HG03378 (cell line): ENCODE results near the gene SPECC1.

Experiments used
- ATAC-seq: cut with Tn5 transposase; IDR thresholded peaks from one replicate; pipeline ENCODE4 v1.9.1; 2021; ENCODE audit warnings: mild to moderate bottlenecking, moderate library complexity; ENCODE audit not compliant: unreplicated experiment

The SPECC1 gene

DNA sequence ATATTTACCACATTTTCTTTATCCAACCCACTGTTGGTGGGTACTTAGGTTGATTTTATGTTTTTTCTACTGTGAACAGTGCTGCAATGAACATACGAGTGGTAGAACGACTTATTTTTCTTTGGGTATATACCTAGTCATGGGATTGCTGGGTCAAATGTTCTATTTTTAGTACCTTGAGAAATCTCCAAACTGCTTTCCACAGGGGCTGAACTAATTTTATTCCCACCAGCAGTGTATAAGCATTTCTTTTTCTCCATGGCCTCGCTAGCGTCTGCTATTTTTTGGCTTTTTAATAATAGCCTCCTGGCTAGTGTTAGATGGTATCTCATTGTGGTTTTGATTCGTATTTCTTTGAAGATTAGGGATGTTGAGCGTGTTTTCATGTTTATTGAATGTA lies 255.8 kb downstream of the SPECC1 start:
- ATAC-seq, result no peak

DNA sequence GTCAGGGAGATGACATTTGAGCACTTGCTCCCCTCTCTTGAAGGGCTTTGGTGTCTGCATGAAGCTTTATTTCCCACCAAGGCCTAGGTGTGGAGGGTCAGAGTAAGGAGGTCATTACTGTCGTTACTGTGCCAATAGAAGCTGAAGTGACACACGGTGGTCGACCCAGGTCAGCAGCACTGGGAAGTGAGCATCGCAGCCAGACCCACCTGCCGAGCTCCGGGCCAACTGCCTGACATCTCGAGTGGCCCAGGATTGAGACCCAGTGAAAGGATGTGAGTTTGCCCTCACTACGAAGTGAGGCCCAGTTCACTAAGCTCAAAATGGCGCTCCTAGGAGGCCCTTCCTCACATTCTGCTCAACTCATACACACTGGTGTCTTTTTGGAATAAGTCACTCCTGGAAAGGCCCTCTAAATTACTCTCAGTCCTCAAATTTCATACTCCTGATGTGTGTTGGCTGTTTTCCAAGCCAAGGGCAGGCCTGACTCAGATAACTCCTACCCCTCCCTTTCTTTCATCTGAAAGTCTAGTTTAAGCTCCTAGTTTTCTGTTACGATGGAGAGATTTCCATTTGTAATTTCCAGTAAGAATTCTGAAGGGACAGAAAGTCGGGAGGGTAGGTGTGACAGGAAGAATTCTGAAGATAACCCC lies 257.8 kb downstream of the SPECC1 start:
- no peak for ATAC-seq

DNA sequence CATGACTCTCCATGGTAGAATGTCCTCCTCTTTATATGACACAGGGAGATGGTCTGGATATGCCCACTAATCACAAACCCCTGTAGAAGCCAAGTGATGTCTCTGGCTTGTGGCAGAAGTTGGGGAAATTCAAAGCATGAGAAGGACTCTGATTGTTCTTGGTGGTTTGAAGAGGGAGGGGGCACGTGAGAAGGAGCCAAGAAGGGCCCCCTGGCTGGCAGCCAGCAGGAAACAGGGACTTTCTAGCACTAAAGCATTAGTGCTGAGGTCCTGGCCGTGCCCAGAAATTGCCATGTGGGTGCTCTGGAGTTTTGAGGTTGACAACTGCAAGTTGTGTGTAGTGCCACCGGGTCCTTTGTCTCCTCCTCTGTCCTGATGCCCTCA lies 258.3 kb downstream of the SPECC1 start:
- no peak for ATAC-seq

DNA sequence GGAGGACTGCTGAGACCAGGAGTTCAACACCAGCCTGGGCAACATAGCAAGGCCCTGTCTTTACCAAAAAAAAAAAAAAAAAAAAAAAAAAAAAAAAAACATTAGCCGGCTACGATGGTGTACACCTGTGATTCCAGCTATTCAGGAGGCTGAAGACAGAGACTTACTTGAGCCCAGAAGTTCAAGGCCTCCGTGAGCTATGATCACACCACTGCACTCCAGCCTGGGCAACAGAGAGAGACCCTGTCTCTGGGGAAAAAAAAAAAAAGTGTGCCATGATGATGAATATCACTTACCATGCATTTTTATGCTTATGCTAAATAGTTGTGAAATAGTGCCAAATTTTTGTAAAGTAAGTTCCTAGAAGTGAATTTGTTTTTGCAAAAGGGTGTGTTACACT lies 261.2 kb downstream of the SPECC1 start:
- no peak for ATAC-seq

DNA sequence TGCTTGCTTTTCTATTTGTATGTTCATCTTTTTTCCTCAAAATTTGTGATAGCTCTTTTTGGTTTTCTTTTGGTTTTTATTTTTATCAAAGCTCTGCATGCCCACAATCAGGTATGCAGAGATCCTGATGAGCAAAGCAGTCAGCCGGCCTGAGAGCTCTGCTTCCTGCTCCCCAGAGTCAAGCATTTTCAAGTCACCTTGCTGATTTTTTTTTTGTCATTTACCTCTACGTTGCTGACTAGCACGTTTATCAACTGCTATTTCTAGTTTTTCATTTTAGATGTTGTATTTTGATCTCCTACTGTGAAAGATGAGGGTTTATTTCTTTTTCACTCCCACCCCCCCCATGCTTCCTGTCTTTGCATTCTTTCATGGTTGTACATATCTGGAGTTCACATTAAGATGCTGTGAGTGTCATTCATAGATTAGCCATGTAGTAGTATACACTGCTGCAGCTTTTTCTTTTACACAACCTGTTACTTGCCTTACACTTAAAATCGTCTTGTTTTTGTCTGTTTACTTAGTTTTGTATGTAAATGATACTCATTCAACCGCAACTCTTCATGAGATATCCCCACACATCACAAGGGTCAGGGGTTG lies 262.0 kb downstream of the SPECC1 start:
- ATAC-seq, result no peak

DNA sequence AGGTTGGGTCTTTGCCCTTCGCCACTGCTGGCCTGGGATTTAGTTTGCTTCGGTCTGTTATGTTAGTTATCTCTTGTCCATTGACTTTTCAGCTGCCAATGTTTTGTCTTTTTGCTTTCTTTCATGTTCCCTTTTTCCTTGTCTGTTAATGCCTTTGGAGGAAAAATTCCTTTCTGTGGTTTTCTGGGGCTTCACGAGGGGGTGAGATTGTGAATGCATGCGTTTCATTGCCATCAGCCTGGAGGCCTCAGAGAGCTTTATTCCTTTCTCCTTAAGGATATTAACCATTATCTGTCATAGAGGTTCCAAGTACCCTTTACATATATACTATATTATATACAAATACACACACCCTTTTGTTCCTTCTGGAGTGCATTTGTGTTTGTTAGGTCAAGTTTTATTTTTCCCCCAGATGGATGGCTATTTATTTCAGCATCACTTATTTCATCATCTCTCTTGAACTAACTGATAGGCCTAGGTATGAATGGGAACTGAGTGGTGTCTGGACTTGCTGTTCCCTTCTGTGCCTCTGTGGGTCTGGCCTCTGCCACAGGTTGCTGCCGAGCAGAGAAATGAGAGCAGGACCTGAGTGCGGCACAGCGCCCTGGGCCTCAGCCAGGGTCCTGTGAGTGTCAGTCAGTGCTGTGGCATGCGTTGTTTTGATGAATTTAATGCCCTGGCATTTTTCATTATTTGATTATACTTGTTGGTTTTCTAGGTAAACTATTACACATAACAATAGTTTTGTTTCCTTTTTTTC lies 264.8 kb downstream of the SPECC1 start:
- ATAC-seq, result no peak

GRCh38 chr17:20275653-20276052 lies 266.5 kb downstream of the SPECC1 start:
- no peak for ATAC-seq

- no peak for ATAC-seq
Measured at GRCh38 chr17:20276421-20276820, 267.3 kb downstream of the SPECC1 start.

GRCh38 chr17:20278805-20279204 lies 269.6 kb downstream of the SPECC1 start:
- ATAC-seq, result no peak

DNA sequence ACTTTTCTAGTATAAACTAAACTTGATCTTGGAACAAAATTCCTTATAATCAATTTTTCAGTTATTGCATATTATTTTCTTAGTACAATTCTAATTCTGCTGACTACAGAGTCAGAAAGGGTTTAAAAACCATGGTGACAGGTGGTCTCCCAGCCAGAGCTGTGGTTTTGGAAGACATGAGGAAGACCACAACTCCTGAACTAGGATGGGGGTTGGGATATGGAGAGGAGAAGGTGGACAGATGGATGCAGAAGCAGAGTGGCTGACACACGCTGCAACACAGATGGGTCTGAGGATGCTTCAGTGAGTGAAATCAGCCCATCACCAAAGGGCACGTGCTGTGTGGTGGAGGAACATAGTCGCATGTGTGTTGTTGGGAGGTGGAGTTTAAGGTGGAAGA lies 270.5 kb downstream of the SPECC1 start:
- no peak for ATAC-seq

- ATAC-seq, result no peak
Measured at GRCh38 chr17:20280051-20280450, 270.9 kb downstream of the SPECC1 start.

DNA sequence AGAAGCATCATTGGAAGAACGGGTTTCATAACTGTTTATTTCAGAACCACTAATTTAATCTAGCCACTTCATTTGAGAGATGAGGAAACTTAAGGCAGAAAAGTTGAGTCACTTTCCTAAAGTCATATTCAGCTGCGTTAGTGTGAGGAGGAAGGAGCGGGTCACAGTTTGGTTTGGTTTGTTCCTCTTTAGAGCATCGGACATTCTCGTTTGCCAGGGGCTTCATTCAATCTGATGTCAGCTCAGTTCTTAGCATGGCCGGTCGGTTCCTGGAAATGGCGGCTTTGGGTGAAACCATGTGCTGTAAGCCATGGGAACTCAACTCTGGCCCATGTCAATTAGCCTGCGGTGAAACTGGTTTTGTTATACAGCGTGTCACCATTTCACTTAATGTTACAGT lies 271.7 kb downstream of the SPECC1 start:
- ATAC-seq, result no peak

GRCh38 chr17:20281860-20282259 lies 272.7 kb downstream of the SPECC1 start:
- no peak for ATAC-seq

GRCh38 chr17:20282526-20283308 lies 273.6 kb downstream of the SPECC1 start:
- ATAC-seq, result no peak

DNA sequence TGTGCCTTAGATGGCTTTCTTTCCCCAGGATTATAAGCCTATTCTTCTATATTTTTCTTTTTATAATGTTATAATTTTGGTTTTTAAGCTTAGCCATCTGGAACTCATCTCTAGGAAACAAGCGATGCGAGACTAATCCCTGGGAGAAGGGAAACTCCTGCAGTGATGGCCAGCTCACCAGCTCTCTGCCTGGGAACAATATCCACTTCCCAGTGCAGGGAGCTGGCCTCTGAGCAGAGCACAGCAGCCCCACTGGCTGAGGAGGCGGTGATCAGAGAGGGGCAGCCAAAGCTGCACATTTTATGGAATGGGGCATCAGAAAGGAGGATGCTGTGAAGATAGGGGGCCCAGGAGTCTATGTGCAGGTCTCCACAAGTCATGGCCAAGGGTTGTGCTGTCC lies 274.9 kb downstream of the SPECC1 start:
- no peak for ATAC-seq

- ATAC-seq, result no peak
Measured at GRCh38 chr17:20284570-20285295, 275.6 kb downstream of the SPECC1 start.

DNA sequence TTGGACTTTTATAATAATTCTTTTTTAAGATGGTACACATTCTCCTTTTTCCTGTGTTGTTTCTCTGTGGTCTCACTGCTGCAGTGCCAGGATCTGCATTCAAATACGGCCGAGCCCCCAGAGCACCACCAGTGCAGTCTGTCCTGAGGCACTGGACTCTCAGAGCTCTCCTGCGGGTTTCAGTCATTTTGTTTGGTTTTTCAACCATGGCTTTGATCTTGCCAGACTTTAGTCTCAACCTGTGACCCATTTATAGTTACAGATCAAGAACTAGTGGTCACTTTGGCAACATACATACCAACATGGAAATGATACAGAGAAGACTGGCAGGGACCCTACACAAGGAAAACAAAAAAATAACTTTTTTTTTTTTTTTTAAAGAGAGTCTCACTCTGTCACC lies 280.8 kb downstream of the SPECC1 start:
- ATAC-seq, result no peak

DNA sequence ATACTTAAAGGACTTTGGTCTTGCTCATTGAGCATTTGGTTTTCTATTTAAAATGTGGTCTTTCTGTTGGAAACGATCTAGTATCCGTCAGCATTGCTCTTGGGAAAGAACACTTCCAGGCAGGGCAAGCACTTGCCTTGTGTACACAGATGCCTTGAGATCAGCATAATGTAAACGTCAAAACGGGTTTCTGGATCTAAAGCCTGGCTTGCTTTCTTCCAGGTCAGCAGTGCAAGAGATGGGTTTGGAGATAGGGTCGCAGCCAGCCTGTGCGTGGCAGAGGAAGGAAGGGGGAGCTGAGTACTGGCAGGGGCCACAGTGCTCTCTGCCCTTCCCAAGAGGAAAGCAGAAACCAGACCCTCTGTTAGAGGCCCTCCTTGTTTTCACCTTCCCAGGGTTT lies 282.7 kb downstream of the SPECC1 start:
- no peak for ATAC-seq

DNA sequence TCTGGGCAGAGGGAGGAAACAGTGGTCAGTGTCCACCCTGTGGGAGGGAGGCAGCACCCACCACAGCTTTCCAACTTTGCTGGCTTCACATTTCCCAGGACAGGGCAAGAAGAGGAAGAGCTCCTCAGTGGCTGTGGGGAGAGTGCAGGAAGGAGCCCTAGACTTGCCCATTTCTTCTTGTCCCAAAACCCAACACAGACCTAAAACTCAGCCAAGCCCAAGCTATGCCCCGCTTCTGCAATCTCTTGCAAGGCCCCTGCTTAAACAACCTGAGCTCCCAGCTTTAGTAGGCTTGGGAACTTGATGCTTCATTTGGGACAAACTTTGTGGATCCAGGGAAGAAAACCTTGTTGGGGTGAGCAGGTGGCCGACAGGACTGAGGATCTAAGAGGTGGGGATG lies 284.3 kb downstream of the SPECC1 start:
- no peak for ATAC-seq

- no peak for ATAC-seq
Measured at GRCh38 chr17:20294120-20294519, 285.0 kb downstream of the SPECC1 start.

GRCh38 chr17:20299013-20299412 lies 289.9 kb downstream of the SPECC1 start:
- ATAC-seq, result no peak
